H1 (cell line): ENCODE data around the gene KIDINS220. TPM values are rescaled to one million over a fixed set of nuclear protein-coding genes. Genes with fewer than 3 reads are reported as not detected.

ENCODE experiments used
- CHD1 ChIP-seq: IDR thresholded peaks from 2 replicates; pipeline ENCODE4 v1.6.1; 2012; ENCODE audit warnings: low read depth, low read length, improper control_type of control experiment
- EP300 ChIP-seq, 2 experiments: IDR thresholded peaks; 1 replicate in 1 of 2; 2 replicates in 1 of 2; pipeline ENCODE4 v1.6.1; 2011 to 2012; ENCODE audit warnings: low read depth in 2 of 2, low read length in 2 of 2, mild to moderate bottlenecking in 2 of 2, borderline replicate concordance in 1 of 2, inconsistent platforms in 1 of 2, moderate library complexity in 1 of 2
- GABPA ChIP-seq: IDR thresholded peaks from 2 replicates; pipeline ENCODE4 v1.6.1; 2011; ENCODE audit warnings: mild to moderate bottlenecking, low read length, moderate library complexity, borderline replicate concordance; ENCODE audit not compliant: insufficient read depth
- HDAC6 ChIP-seq: IDR thresholded peaks from one replicate; pipeline ENCODE4 v1.7.1; 2012; ENCODE audit warnings: low read depth, mild to moderate bottlenecking, inconsistent platforms, low read length, moderate library complexity
- JUN ChIP-seq: IDR thresholded peaks from 2 replicates; pipeline ENCODE4 v1.6.1; 2011; ENCODE audit warnings: low read depth, mild to moderate bottlenecking, improper control_type of control experiment, low read length
- NRF1 ChIP-seq: IDR thresholded peaks from 2 replicates; pipeline ENCODE4 v1.6.1; 2011; ENCODE audit warnings: mild to moderate bottlenecking, low read depth, low read length, improper control_type of control experiment
- RBBP5 ChIP-seq: IDR thresholded peaks from 2 replicates; pipeline ENCODE4 v1.7.1; 2012; ENCODE audit warnings: low read depth, mild to moderate bottlenecking, inconsistent platforms, low read length, moderate library complexity, borderline replicate concordance
- SIN3A ChIP-seq, 2 experiments: IDR thresholded peaks in 1 of 2; conservative IDR thresholded peaks in 1 of 2; 2 replicates each; pipeline ENCODE4 v1.6.1; 2011 to 2012; ENCODE audit warnings: low read length in 2 of 2, improper control_type of control experiment in 1 of 2, low read depth in 1 of 2, mild to moderate bottlenecking in 1 of 2
- SRF ChIP-seq: IDR thresholded peaks from 2 replicates; pipeline ENCODE4 v1.6.1; 2011; ENCODE audit warnings: mild to moderate bottlenecking, low read depth, low read length, moderate library complexity
- TBP ChIP-seq: IDR thresholded peaks from 2 replicates; pipeline ENCODE4 v1.6.1; 2011; ENCODE audit warnings: low read depth, low read length, improper control_type of control experiment
- TCF12 ChIP-seq: IDR thresholded peaks from 2 replicates; pipeline ENCODE4 v1.6.1; 2011; ENCODE audit warnings: low read depth, mild to moderate bottlenecking, low read length
- polyA plus RNA-seq, 7 experiments: library from polyadenylated mRNA; depleted of rRNA in 3 of 7; stranded (reverse) in 5 of 7; unstranded in 2 of 7; fragments of >200 nt in 5 of 7; fragments of 200-250 nt in 2 of 7; gene quantifications; 1 replicate in 5 of 7; 2 replicates in 1 of 7; 4 replicates in 1 of 7; pipeline versions ENCODE4 v1.2.1 to v1.2.3, GENCODE V29; 2011 to 2013; ENCODE audit warnings: missing spikeins in 2 of 7, mixed read lengths in 2 of 7
- total RNA-seq: library from RNA; stranded (reverse); fragmentation: NEBNext Ultra II Directional; extraction: Animal tissue kit (Norgen Biotek cat#: 25700); gene quantifications from 2 replicates; pipeline ENCODE4 v1.2.1, GENCODE V29; 2021
- TF ChIP-seq, protein P1 (sequence below): fragments of 300-600 bp; sonication (generic); IDR thresholded peaks from 2 replicates; pipeline ENCODE4 v1.7.1; 2012; ENCODE audit warnings: low read length, moderate library complexity, mild to moderate bottlenecking, inconsistent platforms; ENCODE audit not compliant: insufficient replicate concordance

KIDINS220 gene
- total and polyA plus RNA-seq, 2 of the 8 experiments (the other 6 are each of a cell fraction or from before 2014, with no cell fraction given) = 21.2 to 27.1 TPM

DNA sequence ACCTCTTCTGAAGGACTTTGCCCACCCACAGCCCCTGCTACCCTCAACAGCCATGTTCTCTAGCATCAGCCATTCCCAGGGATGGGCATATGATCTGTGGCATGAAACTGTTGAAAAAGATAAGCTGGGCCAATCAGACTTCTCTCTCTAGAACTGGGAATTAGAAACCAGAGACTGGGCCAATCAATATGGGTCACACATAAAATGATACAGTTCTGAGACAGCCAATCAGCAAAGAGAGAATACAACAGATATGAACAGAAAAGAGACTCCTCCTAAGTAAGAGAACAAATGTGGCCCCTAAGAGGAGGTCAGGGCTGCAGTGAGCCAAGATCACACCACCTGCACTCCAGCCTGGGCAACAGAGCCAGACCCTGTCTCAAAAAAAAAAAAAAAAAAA, 2.1 kb downstream of the KIDINS220 start (continued):
- TF ChIP-seq, protein P1, sequence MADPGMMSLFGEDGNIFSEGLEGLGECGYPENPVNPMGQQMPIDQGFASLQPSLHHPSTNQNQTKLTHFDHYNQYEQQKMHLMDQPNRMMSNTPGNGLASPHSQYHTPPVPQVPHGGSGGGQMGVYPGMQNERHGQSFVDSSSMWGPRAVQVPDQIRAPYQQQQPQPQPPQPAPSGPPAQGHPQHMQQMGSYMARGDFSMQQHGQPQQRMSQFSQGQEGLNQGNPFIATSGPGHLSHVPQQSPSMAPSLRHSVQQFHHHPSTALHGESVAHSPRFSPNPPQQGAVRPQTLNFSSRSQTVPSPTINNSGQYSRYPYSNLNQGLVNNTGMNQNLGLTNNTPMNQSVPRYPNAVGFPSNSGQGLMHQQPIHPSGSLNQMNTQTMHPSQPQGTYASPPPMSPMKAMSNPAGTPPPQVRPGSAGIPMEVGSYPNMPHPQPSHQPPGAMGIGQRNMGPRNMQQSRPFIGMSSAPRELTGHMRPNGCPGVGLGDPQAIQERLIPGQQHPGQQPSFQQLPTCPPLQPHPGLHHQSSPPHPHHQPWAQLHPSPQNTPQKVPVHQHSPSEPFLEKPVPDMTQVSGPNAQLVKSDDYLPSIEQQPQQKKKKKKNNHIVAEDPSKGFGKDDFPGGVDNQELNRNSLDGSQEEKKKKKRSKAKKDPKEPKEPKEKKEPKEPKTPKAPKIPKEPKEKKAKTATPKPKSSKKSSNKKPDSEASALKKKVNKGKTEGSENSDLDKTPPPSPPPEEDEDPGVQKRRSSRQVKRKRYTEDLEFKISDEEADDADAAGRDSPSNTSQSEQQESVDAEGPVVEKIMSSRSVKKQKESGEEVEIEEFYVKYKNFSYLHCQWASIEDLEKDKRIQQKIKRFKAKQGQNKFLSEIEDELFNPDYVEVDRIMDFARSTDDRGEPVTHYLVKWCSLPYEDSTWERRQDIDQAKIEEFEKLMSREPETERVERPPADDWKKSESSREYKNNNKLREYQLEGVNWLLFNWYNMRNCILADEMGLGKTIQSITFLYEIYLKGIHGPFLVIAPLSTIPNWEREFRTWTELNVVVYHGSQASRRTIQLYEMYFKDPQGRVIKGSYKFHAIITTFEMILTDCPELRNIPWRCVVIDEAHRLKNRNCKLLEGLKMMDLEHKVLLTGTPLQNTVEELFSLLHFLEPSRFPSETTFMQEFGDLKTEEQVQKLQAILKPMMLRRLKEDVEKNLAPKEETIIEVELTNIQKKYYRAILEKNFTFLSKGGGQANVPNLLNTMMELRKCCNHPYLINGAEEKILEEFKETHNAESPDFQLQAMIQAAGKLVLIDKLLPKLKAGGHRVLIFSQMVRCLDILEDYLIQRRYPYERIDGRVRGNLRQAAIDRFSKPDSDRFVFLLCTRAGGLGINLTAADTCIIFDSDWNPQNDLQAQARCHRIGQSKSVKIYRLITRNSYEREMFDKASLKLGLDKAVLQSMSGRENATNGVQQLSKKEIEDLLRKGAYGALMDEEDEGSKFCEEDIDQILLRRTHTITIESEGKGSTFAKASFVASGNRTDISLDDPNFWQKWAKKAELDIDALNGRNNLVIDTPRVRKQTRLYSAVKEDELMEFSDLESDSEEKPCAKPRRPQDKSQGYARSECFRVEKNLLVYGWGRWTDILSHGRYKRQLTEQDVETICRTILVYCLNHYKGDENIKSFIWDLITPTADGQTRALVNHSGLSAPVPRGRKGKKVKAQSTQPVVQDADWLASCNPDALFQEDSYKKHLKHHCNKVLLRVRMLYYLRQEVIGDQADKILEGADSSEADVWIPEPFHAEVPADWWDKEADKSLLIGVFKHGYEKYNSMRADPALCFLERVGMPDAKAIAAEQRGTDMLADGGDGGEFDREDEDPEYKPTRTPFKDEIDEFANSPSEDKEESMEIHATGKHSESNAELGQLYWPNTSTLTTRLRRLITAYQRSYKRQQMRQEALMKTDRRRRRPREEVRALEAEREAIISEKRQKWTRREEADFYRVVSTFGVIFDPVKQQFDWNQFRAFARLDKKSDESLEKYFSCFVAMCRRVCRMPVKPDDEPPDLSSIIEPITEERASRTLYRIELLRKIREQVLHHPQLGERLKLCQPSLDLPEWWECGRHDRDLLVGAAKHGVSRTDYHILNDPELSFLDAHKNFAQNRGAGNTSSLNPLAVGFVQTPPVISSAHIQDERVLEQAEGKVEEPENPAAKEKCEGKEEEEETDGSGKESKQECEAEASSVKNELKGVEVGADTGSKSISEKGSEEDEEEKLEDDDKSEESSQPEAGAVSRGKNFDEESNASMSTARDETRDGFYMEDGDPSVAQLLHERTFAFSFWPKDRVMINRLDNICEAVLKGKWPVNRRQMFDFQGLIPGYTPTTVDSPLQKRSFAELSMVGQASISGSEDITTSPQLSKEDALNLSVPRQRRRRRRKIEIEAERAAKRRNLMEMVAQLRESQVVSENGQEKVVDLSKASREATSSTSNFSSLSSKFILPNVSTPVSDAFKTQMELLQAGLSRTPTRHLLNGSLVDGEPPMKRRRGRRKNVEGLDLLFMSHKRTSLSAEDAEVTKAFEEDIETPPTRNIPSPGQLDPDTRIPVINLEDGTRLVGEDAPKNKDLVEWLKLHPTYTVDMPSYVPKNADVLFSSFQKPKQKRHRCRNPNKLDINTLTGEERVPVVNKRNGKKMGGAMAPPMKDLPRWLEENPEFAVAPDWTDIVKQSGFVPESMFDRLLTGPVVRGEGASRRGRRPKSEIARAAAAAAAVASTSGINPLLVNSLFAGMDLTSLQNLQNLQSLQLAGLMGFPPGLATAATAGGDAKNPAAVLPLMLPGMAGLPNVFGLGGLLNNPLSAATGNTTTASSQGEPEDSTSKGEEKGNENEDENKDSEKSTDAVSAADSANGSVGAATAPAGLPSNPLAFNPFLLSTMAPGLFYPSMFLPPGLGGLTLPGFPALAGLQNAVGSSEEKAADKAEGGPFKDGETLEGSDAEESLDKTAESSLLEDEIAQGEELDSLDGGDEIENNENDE = no peak
- no peak for TF ChIP-seq SRF
- no peak for TF ChIP-seq TBP
- no peak for TF ChIP-seq GABPA
- no peak for TF ChIP-seq RBBP5
- TF ChIP-seq CHD1 = no peak
- no peak for TF ChIP-seq JUN
- no peak for TF ChIP-seq TCF12
- no peak for TF ChIP-seq EP300 (IDR thresholded peaks at IDR 0.05; ENCODE audit: borderline replicate concordance in 1 of 2, low read depth in 2 of 2, low read length in 2 of 2)
- no peak for TF ChIP-seq NRF1
- no peak for TF ChIP-seq HDAC6
- no peak for TF ChIP-seq SIN3A (conservative IDR thresholded peaks at IDR 0.05 in 1 of 2, IDR thresholded peaks at IDR 0.05 in 1 of 2; ENCODE audit: low read depth in 1 of 2, low read length in 2 of 2)
